Panc1 (cell line): ENCODE measurements around the gene RNF145. TPM values are rescaled to one million over a fixed set of nuclear protein-coding genes. Genes with fewer than 3 reads are reported as not detected.

Source experiments
- ATAC-seq: fragments of 200-7000 bp; cut with Tn5 transposase; 2 replicates; pipeline ENCODE4 v1.9.1; 2020; ENCODE audit warnings: mild to moderate bottlenecking, moderate library complexity
- BruUV-seq: library from RNA; stranded (reverse); fragments of 400-500 nt; replicated peaks from 2 replicates; lab custom pipeline; 2021; lab: Mats Ljungman, UMichigan
- CTCF ChIA-PET: fragments of 300-600 bp; sonication (Branson Sonifier 250); formaldehyde crosslinking; loops from one replicate; lab custom pipeline; 2022; ENCODE audit warnings: antibody characterized with exemption; lab: Charles Lee
- POLR2A ChIA-PET: fragments of 300-600 bp; sonication (Branson Sonifier 250); formaldehyde crosslinking; loops from one replicate; lab custom pipeline; 2022; ENCODE audit warnings: antibody characterized with exemption; lab: Charles Lee
- DNase-seq: peaks from one replicate; pipeline ENCODE4 v3.0.0-alpha.2; 2010; ENCODE audit warnings: low read depth, low spot score
- H3K27ac ChIP-seq: 2 replicates; pipeline ENCODE4 v1.5.1; 2011; ENCODE audit warnings: mild to moderate bottlenecking, low read length, inconsistent platforms
- H3K27me3 ChIP-seq: fragments of 200-500 bp; sonication (Bioruptor generic); 2 replicates; pipeline ENCODE4 v1.6.0; 2014; ENCODE audit warnings: low read length, inconsistent platforms; ENCODE audit not compliant: control insufficient read depth, insufficient read depth
- H3K36me3 ChIP-seq: fragments of 200-500 bp; sonication (Bioruptor generic); 2 replicates; pipeline ENCODE4 v1.5.1; 2014; ENCODE audit warnings: inconsistent platforms, mild to moderate bottlenecking, low read length, moderate library complexity; ENCODE audit not compliant: control insufficient read depth, insufficient read depth
- H3K4me1 ChIP-seq: 2 replicates; pipeline ENCODE4 v1.5.1; 2011; ENCODE audit warnings: inconsistent platforms, mild to moderate bottlenecking, low read length, moderate library complexity; ENCODE audit not compliant: control insufficient read depth, insufficient read depth
- H3K4me3 ChIP-seq, 2 experiments: 2 replicates each; pipeline ENCODE4 v1.5.1; 2011 to 2012; ENCODE audit warnings: low read depth in 2 of 2, low read length in 2 of 2, mild to moderate bottlenecking in 2 of 2, inconsistent platforms in 1 of 2, moderate library complexity in 1 of 2
- H3K9me3 ChIP-seq: fragments of 200-500 bp; sonication (Bioruptor generic); 2 replicates; pipeline ENCODE4 v1.5.1; 2014; ENCODE audit warnings: low read depth, mild to moderate bottlenecking, inconsistent platforms, low read length, moderate library complexity; ENCODE audit not compliant: control insufficient read depth, insufficient read depth
- CTCF ChIP-seq: fragments of 450-650 bp; IDR thresholded peaks from 2 replicates; pipeline ENCODE4 v1.5.1; 2017; ENCODE audit warnings: mild to moderate bottlenecking
- POLR2AphosphoS5 ChIP-seq: IDR thresholded peaks from 2 replicates; pipeline ENCODE4 v1.6.1; 2012; ENCODE audit warnings: mild to moderate bottlenecking, low read depth, low read length, moderate library complexity
- REST ChIP-seq, 2 experiments: IDR thresholded peaks; 2 replicates each; pipeline ENCODE4 v1.6.1; 2011 to 2012; ENCODE audit warnings: low read depth in 2 of 2, control low read depth in 1 of 2, low read length in 1 of 2, mild to moderate bottlenecking in 1 of 2, moderate library complexity in 1 of 2; ENCODE audit not compliant: insufficient read depth in 1 of 2
- SIN3A ChIP-seq: IDR thresholded peaks from 2 replicates; pipeline ENCODE4 v1.6.1; 2012; ENCODE audit warnings: low read depth, mild to moderate bottlenecking, low read length, moderate library complexity, borderline replicate concordance; ENCODE audit not compliant: insufficient read depth
- TCF7L2 ChIP-seq: IDR thresholded peaks from 2 replicates; pipeline ENCODE4 v1.6.1; 2011; ENCODE audit warnings: mild to moderate bottlenecking, low read depth, low read length, inconsistent platforms
- in situ Hi-C: cut with HindIII; loops from 2 replicates; pipeline ENCODE4 v1.10.0; 2016; ENCODE audit warnings: low sequenced_read_pairs, low pct_unique_long_range_greater_than_20kb
- intact Hi-C: fragments of 100-400 bp; cut with micrococcal nuclease; formaldehyde crosslinking; loops from one replicate; pipeline ENCODE4 v1.10.0; 2022; ENCODE audit not compliant: unreplicated experiment
- total RNA-seq: library from RNA; stranded (reverse); gene quantifications from one replicate; pipeline ENCODE4 v1.2.1, GENCODE V29; 2021; ENCODE audit not compliant: unreplicated experiment

Gene RNF145
- total RNA-seq, 1 experiment from 2014 or later = 81.8 TPM

- no peak overlapping the region for H3K4me3 ChIP-seq
- ChIA-PET CTCF (no interaction called here), POLR2A (no interaction called here)
- DNase-seq = no peak
- peaks cover 2% of the 10 kb centered on the region; the same call in 1 of the 2 replicates for H3K27me3 ChIP-seq
- no peaks in the 10 kb centered on the region for H3K9me3 ChIP-seq
- H3K27ac ChIP-seq = no peak overlapping the region
- TF ChIP-seq SIN3A (no peak), CTCF (no peak), TCF7L2 (no peak), REST (IDR thresholded peaks at IDR 0.05; ENCODE audit: insufficient read depth in 1 of 2, low read depth in 2 of 2, low read length in 1 of 2) (no peak), POLR2AphosphoS5 (no peak)
- in situ Hi-C loops = no loop called here
- intact Hi-C loops = no loop called here
- H3K36me3 ChIP-seq = no peaks in the 10 kb centered on the region
- peaks cover 4% of the 10 kb centered on the region; the same call in 1 of the 2 replicates for H3K4me1 ChIP-seq
- no peak for ATAC-seq
- no TSS peak for BruUV-seq
Observed at GRCh38 chr5:159130871-159131270, 78.5 kb downstream of the RNF145 start.

DNA sequence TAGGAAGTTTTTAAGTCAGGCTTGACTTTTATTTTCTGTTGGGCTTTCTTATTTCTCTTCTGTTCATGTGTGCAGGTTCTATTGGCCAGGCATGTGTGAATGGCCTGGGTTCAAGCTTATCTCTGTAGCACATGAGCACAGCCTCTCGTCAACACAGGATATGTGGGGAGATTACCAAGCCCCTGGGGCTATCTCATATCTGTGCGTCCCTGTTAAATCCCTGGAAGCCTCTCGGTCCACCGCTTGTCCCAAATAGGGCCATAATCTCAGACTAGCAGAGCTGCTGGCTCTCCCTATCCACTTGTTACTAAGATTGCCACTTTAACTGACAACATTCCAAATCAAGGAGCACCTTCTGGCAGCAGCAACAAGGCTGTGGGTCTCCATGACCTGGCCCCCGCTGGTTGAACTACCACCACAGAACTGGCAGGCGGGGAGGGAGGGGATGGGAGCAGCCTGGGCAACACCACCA is 81.2 kb downstream of the RNF145 start:
- ChIA-PET CTCF (no interaction called here), POLR2A (no interaction called here)
- in situ Hi-C loops = no loop called here
- Histone ChIP-seq H3K4me1 (peaks cover 4% of the 10 kb centered on the region; the same call in 1 of the 2 replicates), H3K27me3 (peaks cover 2% of the 10 kb centered on the region; the same call in 1 of the 2 replicates), H3K27ac (no peak overlapping the region), H3K9me3 (peaks cover 3% of the 10 kb centered on the region; the same call in 1 of the 2 replicates), H3K36me3 (no peaks in the 10 kb centered on the region), H3K4me3 (no peak overlapping the region)
- TF ChIP-seq SIN3A (no peak), CTCF (no peak), POLR2AphosphoS5 (no peak), REST (IDR thresholded peaks at IDR 0.05; ENCODE audit: insufficient read depth in 1 of 2, low read depth in 2 of 2, low read length in 1 of 2) (no peak), TCF7L2 (no peak)
- BruUV-seq = no TSS peak
- DNase-seq (no peak), ATAC-seq (no peak)
- intact Hi-C loops = no loop called here
